SK-N-SH (cell line): Measurements from ENCODE around the gene KRT37.

Experiments
- NRF1 ChIP-seq: IDR thresholded peaks from 2 replicates; pipeline ENCODE4 v1.6.1; 2012; ENCODE audit warnings: low read depth, mild to moderate bottlenecking, low read length
- RCOR1 ChIP-seq: fragments of 150-350 bp; IDR thresholded peaks from 2 replicates; pipeline ENCODE4 v1.6.1; 2017; ENCODE audit warnings: antibody characterized with exemption, low read length
- SMC3 ChIP-seq: IDR thresholded peaks from 2 replicates; pipeline ENCODE4 v1.6.1; 2012; ENCODE audit warnings: low read depth, low read length, improper control_type of control experiment
- USF2 ChIP-seq: fragments of 150-350 bp; IDR thresholded peaks from 2 replicates; pipeline ENCODE4 v1.6.1; 2017; ENCODE audit warnings: antibody characterized with exemption, low read length, low read depth, borderline replicate concordance

- TF ChIP-seq USF2 (no peak), RCOR1 (no peak), NRF1 (no peak), SMC3 (no peak)
These were observed 22.4 kb upstream of the KRT37 start for GRCh38 chr17:41446806-41447205.
